Measurements from ENCODE around the gene ABHD2.
"Not testable (repeated sequence)": the region's sequence is repeated elsewhere in the genome, so short reads cannot be mapped to it uniquely, and the experiment has no call there.

The ABHD2 gene

DNA sequence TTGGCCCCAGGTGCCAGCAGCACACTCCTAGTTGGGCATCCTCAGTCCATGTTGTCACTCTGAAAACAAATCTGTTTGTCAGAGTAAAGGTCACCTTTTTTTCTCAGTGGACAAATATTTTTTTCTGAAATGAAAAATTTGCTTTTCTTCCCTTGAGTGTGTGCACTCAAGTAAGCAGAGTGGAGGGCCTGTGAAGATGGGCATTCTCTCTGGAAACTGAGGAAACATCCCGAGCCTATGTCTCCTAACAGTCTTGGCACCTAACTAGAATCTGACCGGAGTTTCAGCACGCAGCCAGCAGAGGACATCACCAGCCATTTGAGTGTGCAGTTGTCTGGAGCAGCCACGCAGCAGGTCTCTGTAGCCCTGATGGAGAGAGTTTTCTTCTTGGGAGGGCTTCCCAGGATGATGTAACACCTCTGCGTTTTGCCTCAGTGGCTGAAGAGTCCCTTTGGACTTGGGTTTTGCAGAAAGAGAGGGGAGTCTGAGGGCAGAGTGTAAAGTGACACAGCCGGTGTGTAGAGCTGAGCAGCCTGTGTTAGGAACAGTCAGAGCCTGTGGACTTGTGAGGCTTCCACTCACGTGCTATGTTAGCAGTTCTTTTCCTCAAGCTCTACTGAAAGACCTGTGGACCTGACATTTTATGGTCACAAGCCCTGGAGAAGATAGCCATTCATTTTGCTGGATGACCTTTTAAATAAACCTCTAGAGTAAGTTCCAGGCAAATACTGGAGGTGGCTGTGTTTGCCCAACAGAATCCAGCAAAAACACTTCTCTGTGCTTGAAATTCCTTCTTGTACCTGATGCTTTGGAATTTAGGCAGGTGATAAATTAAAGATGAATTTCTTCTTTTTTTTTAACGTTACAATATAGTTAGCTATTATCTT is 51.6 kb downstream of the ABHD2 start:
- peak; percentile 62 for DNase-seq

DNA sequence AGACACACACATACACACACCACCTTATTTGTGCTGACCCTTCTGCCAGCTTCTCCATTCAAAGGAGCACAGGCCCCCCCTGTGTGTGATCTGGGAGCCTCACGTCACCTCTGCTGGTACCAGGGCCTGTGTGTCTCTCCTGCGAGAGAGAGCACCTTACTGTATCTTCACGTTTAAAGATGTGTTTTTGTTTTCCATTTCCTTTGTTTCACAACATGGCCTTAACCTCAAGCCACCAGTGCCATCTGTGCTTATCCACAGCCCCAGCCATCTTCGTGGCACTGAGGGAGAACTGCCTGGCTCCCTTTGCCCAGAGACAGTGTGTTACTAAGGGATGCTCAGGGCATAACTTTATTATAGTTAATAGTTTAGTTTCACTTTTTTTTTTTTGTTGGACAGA is 52.3 kb downstream of the ABHD2 start:
- no peak for DNase-seq

- DNase-seq: not testable (repeated sequence)
Measured at GRCh38 chr15:89141159-89141558, 52.9 kb downstream of the ABHD2 start.

- no peak for DNase-seq
Measured at GRCh38 chr15:89141885-89142284, 53.6 kb downstream of the ABHD2 start.

GRCh38 chr15:89142423-89142822 is 54.2 kb downstream of the ABHD2 start:
- peak; percentile 64 for DNase-seq

DNA sequence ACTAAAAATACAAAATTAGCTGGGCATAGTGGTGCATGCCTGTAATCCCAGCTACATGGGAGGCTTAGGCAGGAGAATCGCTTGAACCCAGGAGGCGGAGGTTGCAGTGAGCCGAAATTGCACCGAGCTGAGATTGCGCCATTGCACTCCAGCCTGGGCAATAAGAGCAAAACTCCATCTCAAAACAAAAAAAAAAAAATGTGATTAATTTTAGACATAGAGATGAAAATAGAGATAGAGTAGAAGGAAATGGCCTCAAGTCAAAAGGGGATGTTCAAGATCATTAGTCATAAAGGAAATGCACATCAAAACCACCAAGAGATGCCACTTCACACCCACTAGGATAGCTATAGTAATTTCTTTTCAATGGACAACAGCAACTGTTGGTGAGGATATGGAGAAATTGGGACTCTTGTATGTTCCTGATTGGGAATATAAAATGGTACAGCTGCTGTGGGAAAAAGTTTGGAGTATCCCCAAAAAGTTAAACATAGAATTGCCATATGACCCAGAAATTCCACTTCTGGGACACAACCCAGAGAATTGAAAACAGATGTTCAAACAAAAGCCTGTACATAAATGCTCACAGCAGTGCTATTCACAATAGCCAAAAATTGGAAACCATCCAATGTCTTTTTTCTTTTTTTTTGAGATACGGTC is 55.4 kb downstream of the ABHD2 start:
- DNase-seq: peak; percentile 93

- no peak for DNase-seq
Measured at GRCh38 chr15:89144491-89144890, 56.2 kb downstream of the ABHD2 start.

- DNase-seq: no peak
Measured at GRCh38 chr15:89146366-89146765, 58.1 kb downstream of the ABHD2 start.

DNA sequence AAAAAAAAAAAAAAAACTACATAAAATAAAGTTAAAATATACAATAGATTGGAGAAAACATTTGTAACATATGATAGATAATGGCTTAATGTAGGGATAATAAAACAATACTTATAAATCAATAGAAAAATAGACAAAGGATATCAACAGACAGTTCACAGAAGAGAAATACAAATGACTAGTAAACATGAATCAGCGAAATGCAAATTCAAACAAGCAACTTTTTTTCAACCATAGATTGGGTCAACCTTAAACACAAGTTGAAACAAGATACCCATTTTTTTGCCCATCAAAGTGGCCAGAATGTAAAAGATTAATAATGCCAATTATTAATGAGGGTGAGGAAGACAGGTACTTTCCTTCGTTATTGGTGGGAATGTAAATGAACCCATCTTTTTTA is 59.9 kb downstream of the ABHD2 start:
- no peak for DNase-seq

DNA sequence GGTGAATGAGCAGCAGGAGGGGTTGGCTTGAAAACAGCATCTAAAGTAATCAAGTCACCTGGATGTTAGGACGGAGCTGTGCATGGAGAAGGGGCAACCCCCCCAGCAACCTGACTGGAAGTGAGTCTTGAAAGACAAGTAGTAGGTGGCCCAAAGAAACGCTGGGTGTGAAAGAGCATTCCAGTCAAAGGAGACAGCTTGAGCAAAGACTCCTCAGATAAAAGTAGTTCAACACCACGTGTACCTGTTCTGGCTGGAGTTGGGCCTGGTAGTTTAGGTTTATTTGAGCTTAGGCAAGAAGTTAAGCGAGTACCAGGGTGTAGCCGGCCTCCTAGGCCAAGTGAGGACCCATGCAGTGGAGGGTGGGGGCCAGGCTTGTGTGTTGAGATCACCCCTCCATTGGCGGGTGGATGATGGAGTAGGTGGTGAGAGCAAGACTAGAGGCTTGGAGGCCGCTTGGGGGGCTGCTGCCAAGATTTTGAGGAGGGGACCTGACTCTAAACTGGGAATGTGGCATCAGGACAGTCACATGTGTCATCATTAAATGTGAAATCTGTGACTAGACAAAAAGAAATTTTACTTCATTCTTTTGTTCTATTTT is 61.3 kb downstream of the ABHD2 start:
- no peak for DNase-seq

- DNase-seq: no peak
Measured at GRCh38 chr15:89150287-89150686, 62.0 kb downstream of the ABHD2 start.

- no peak for DNase-seq
Measured at GRCh38 chr15:89150762-89151664, 62.8 kb downstream of the ABHD2 start.

DNA sequence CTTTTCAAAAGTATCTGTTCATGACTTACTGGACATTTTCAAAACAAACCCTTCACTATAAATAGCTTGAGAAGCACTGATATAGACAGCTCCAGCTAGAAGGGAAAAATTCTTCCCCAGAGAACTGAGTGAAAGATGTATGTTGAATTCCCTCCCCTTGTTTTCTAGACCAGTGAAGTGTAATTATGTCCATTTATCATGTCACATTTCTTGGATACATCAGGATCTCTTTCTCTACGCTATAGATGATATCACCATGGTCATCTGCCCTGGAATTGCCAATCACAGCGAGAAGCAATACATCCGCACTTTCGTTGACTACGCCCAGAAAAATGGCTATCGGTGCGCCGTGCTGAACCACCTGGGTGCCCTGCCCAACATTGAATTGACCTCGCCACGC is 66.9 kb downstream of the ABHD2 start:
- DNase-seq: no peak

GRCh38 chr15:89155656-89156055 is 67.4 kb downstream of the ABHD2 start:
- DNase-seq: no peak

DNA sequence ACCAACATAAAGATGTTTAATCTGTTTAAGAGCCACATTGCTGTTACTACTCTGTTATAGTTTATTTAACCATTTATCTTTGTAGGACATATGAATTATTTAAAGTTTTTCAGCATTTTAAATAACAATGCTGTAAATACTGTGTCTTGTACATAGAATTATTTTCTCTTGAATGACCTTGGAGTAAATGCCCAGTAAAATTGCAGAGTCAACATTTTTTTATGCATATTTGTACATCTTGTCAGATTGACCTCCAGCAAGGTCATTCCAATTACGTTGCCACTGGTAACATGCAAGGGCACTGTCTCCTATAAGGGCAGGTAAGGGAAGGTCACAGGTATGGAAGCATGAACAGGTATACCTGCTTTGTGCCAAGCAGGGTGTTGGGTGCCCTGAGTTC is 68.8 kb downstream of the ABHD2 start:
- no peak for DNase-seq

GRCh38 chr15:89157918-89158564 is 69.8 kb downstream of the ABHD2 start:
- DNase-seq: no peak

DNA sequence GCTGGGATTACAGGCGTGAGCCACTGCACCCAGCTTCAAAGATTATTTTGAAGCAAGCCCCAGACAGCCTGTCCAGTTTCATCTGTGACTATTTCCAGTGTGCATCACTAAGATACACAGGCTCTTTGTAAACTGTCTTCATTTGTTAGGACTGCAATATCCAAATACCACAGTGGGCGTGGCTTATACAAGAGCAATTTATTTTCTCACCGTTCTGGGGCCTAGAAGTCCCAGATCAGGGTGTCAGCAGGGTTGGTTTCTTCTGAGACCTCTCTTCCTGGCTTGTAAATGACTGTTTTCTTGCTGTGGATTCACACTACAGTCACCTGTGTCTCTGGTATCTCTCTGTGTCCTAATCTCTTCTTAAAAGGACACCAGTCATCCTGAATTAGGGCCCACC is 73.4 kb downstream of the ABHD2 start:
- DNase-seq: no peak

DNA sequence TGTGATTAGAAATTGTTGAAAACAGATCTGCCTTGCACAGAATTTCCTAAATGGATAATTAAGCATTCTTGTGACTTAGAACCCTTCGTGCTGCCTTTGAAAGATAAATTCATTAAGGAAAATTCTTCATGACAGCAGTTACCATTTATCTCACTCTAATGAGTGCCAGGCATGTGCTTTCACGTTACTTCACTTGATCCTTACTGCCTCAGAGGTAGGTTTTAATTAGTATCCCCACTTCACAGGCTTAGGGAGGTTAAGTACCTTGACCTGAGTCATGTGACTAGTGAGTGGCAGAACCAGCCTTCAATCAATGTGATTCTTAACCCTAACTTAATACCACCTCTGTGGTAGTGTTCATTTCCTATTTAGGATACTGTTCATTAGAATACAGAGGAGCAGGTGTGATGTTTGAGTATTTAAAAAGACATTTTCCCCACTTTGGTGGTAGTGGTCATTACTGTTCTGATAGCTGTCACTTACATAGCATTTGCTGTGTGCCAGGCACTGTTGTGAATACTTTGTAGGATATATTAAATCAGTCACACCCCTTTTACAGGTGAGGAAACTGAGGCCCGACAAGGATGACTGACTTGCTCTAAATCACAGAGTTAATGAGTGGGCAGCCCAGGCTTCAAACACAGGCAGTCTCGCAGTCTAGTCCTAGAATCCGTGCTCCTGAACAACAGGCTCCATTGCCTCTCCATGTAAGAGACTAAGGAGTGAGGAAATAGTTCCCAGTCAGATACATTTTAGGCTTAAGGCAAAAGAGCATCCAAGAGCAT is 75.2 kb downstream of the ABHD2 start:
- DNase-seq: no peak

DNA sequence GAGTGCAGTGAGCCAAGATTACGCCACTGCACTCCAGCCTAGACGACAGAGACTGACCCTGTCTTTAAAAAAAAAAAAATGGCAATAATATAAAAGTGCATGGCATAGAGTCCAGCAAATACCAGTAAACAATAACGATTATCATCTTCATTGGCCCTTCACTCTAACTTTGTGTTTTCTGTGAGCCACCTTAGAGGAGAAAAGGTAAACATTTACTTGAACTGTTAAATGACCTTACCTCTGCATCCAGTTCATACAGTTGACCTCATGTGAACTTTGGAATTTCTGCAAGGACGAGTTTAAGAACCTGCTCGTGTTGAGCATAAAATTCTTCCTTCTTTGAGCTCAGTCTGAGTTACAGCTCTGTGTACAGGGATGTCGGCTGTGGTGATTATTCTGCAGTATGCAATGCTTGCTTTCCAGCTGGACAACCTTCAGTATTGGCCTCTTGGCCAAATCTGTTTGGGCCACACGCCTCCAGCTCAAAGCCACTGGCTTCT is 76.5 kb downstream of the ABHD2 start:
- DNase-seq: no peak

- DNase-seq: peak; percentile 25
Measured at GRCh38 chr15:89165677-89166076, 77.4 kb downstream of the ABHD2 start.
